HepG2 (cell line): ENCODE data around the gene TGM1. TPM values are rescaled to one million over a fixed set of nuclear protein-coding genes. Genes with fewer than 3 reads are reported as not detected.

ENCODE experiments used
- BRCA1 ChIP-seq: sonication (generic); formaldehyde crosslinking; IDR thresholded peaks from 2 replicates; pipeline ENCODE4 v1.4.0; 2020; ENCODE audit warnings: missing genetic modification reagents
- CAMTA2 ChIP-seq: sonication (generic); formaldehyde crosslinking; IDR thresholded peaks from 2 replicates; pipeline ENCODE4 v1.4.0; 2020; ENCODE audit warnings: mild to moderate bottlenecking, missing genetic modification reagents, borderline replicate concordance
- CHCHD3 ChIP-seq: sonication (generic); formaldehyde crosslinking; IDR thresholded peaks from 2 replicates; pipeline ENCODE4 v1.8.0; 2022; ENCODE audit warnings: mild to moderate bottlenecking, missing genetic modification reagents, moderate library complexity
- HMGXB3 ChIP-seq: sonication (generic); formaldehyde crosslinking; IDR thresholded peaks from 2 replicates; pipeline ENCODE4 v1.4.0; 2020; ENCODE audit warnings: missing genetic modification reagents, borderline replicate concordance
- KLF6 ChIP-seq: IDR thresholded peaks from 2 replicates; pipeline ENCODE4 v1.8.0; 2016; ENCODE audit warnings: missing biosample characterization, missing genetic modification reagents
- MED8 ChIP-seq: sonication (generic); formaldehyde crosslinking; IDR thresholded peaks from 2 replicates; pipeline ENCODE4 v1.8.1; 2023; ENCODE audit warnings: mild to moderate bottlenecking, missing genetic modification reagents; ENCODE audit not compliant: insufficient replicate concordance
- MTERF4 ChIP-seq: sonication (generic); formaldehyde crosslinking; IDR thresholded peaks from 2 replicates; pipeline ENCODE4 v1.8.0; 2023; ENCODE audit warnings: mild to moderate bottlenecking, missing genetic modification reagents
- POLR2G ChIP-seq: fragments of 200-400 bp; formaldehyde crosslinking; IDR thresholded peaks from 2 replicates; pipeline ENCODE4 v1.6.1; 2018; ENCODE audit warnings: mild to moderate bottlenecking, low read depth, low read length, moderate library complexity
- RBM22 ChIP-seq: fragments of 200-400 bp; formaldehyde crosslinking; optimal IDR thresholded peaks from 2 replicates; pipeline ENCODE3; 2017; ENCODE audit warnings: mild to moderate bottlenecking, low read length, moderate library complexity
- RBM39 ChIP-seq: fragments of 200-400 bp; formaldehyde crosslinking; IDR thresholded peaks from one replicate; pipeline ENCODE4 v1.6.1; 2018; ENCODE audit warnings: antibody characterized with exemption, mild to moderate bottlenecking, low read depth, low read length; ENCODE audit not compliant: poor library complexity, severe bottlenecking
- RFX1 ChIP-seq: fragments of 450-650 bp; IDR thresholded peaks from 2 replicates; pipeline ENCODE4 v1.6.1; 2017
- RFX3 ChIP-seq: IDR thresholded peaks from 2 replicates; pipeline ENCODE4 v1.6.1; 2016; ENCODE audit warnings: missing biosample characterization, missing genetic modification reagents
- SP5 ChIP-seq: IDR thresholded peaks from 2 replicates; pipeline ENCODE4 v1.6.1; 2016; ENCODE audit warnings: low read depth, borderline replicate concordance
- ZBTB7A ChIP-seq: sonication (generic); formaldehyde crosslinking; IDR thresholded peaks from 2 replicates; pipeline ENCODE4 v1.8.0; 2022; ENCODE audit warnings: mild to moderate bottlenecking, missing genetic modification reagents
- ZFX ChIP-seq: sonication (generic); formaldehyde crosslinking; IDR thresholded peaks from 2 replicates; pipeline ENCODE4 v1.4.0; 2020; ENCODE audit warnings: mild to moderate bottlenecking, low read depth, missing genetic modification reagents, moderate library complexity
- ZNF513 ChIP-seq: sonication (generic); formaldehyde crosslinking; conservative IDR thresholded peaks from 2 replicates; pipeline ENCODE4 v1.5.0; 2020; ENCODE audit warnings: missing genetic modification reagents
- ZNF550 ChIP-seq: sonication (generic); formaldehyde crosslinking; IDR thresholded peaks from 2 replicates; pipeline ENCODE4 v1.4.0; 2020; ENCODE audit warnings: mild to moderate bottlenecking, missing genetic modification reagents, borderline replicate concordance
- ZNF576 ChIP-seq: sonication (generic); formaldehyde crosslinking; IDR thresholded peaks from 2 replicates; pipeline ENCODE4 v1.4.0; 2020; ENCODE audit warnings: mild to moderate bottlenecking, missing genetic modification reagents
- ZNF674 ChIP-seq: sonication (generic); formaldehyde crosslinking; IDR thresholded peaks from 2 replicates; pipeline ENCODE4 v1.5.0; 2020; ENCODE audit warnings: low read depth, mild to moderate bottlenecking, missing genetic modification reagents
- ZNF747 ChIP-seq: sonication (generic); formaldehyde crosslinking; IDR thresholded peaks from 2 replicates; pipeline ENCODE4 v1.8.1; 2023; ENCODE audit warnings: missing genetic modification reagents, mild to moderate bottlenecking, borderline replicate concordance
- polyA plus RNA-seq, 8 experiments: library from polyadenylated mRNA; depleted of rRNA in 3 of 8; stranded (reverse) in 7 of 8; unstranded in 1 of 8; fragments of >200 nt; fragmentation: Illumina TruSeq in 4 of 8; extraction: Trizol in 4 of 8; gene quantifications; 2 replicates each; pipeline versions ENCODE4 v1.2.1 to v1.2.3, GENCODE V29; 2011 to 2016; ENCODE audit warnings: low read depth in 4 of 8, missing spikeins in 1 of 8, mixed read lengths in 1 of 8; ENCODE audit not compliant: insufficient read depth in 1 of 8
- total RNA-seq, 5 experiments: library from RNA; depleted of rRNA; stranded (reverse); fragments of >200 nt; fragmentation: Illumina TruSeq; extraction: Trizol; gene quantifications; 2 replicates each; pipeline ENCODE4 v1.2.3, GENCODE V29; 2016; ENCODE audit warnings: low read depth in 1 of 5
- TF ChIP-seq, protein P1 (sequence below): sonication (generic); formaldehyde crosslinking; conservative IDR thresholded peaks from 2 replicates; pipeline ENCODE4 v1.8.1; 2023; ENCODE audit warnings: missing genetic modification reagents

The TGM1 gene
- total and polyA plus RNA-seq, 2 of the 13 experiments (the other 11 are each of a cell fraction or from before 2014, with no cell fraction given): 3.2 to 10.6 TPM

DNA sequence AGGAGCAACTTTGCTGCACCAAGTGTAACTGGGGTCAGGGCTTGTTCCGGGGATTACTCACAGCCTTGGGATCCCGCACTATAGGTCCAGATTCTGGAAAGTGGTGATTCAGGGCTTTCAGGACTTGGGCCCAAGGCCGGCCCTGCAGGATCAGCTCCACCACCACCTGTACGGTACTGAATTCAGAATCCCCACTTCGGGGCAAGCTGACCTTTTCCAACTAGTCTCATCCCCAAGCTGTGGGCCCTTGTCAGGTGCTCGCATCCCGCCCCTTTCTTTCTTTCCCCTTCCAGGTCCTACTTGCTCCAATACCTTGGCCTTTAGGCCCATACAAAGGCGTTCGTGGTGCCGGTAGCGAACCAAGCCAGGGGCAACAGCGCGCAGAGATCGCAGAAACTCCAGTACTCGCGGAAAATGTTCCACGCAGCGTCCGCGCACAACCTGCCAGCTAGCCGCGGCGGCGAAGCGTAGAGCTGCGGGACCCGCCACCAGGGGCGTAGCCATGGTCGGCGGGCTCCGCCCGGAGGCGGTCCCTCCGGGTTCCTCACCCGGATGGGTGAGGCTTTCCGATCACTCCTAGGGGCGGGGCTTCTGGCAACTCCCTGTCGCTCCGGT, 21.0 kb downstream of the TGM1 start (continued):
- TF ChIP-seq ZBTB7A (peak; percentile 24), ZNF550 (CRISPR knock-in tag) (peak; percentile 21; the same call in 1 of the 2 replicates), MED8 (CRISPR knock-in tag) (peak; percentile 83), MTERF4 (CRISPR knock-in tag) (peak; percentile 54), ZFX (CRISPR knock-in tag) (peak; percentile 84), CAMTA2 (no peak), KLF6 (CRISPR knock-in tag) (no peak), POLR2G (no peak), CHCHD3 (CRISPR knock-in tag) (no peak), RFX1 (no peak), ZNF513 (CRISPR knock-in tag) (no peak), RFX3 (CRISPR knock-in tag) (peak; percentile 10; the same call in 1 of the 2 replicates), HMGXB3 (CRISPR knock-in tag) (peak; percentile 70; the same call in 1 of the 2 replicates), RBM22 (peak; percentile 62), ZNF747 (peak; percentile 15; the same call in 1 of the 2 replicates), RBM39 (peak; percentile 90), SP5 (peak; percentile 58; the same call in 1 of the 2 replicates), BRCA1 (CRISPR knock-in tag) (no peak; the same call in 1 of the 2 replicates), ZNF576 (0 out of 2 replicates have a peak, but pooled peaks have one; percentile 31), ZNF674 (CRISPR knock-in tag) (peak; percentile 59)
- TF ChIP-seq, protein P1, sequence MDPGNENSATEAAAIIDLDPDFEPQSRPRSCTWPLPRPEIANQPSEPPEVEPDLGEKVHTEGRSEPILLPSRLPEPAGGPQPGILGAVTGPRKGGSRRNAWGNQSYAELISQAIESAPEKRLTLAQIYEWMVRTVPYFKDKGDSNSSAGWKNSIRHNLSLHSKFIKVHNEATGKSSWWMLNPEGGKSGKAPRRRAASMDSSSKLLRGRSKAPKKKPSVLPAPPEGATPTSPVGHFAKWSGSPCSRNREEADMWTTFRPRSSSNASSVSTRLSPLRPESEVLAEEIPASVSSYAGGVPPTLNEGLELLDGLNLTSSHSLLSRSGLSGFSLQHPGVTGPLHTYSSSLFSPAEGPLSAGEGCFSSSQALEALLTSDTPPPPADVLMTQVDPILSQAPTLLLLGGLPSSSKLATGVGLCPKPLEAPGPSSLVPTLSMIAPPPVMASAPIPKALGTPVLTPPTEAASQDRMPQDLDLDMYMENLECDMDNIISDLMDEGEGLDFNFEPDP: peak; percentile 98
